ENCODE results near the gene ANXA4. TPM values are rescaled to one million over a fixed set of nuclear protein-coding genes. Genes with fewer than 3 reads are reported as not detected.
A peak's percentile ranks its signal among the peaks of the same experiment; 100 is the strongest.

The ANXA4 gene
- total and polyA plus RNA-seq, 2 of the 13 experiments (the other 11 are each of a cell fraction or from before 2014, with no cell fraction given), result 155 to 168 TPM

DNA sequence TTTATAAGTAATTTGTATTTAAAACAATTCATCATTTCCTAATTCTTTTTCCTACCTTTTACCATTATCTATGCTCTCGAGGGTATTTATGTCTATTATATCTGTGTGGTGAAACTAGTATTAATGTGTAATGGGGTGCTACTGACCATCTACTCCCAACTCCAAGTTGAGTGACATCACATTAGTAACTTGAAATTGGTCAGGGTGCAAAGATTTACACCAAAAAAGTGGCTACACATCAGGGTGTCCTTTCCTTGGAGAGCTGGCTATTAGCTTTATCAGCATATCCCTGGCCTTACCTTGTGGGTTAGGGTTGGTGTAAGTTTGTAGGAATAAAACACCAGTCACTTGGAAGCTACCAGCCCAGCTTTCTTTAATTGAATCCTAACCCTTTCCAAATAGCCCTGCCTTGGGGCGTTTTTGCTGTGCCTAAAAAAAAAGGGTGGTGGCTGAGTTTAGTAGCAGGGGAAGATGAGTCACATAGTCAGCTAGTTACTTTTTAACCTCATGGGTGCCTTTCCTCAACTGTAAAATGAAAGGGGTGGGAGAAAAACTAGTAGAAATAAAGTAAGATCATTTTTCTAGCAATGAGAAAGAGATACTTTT is 14.0 kb downstream of the ANXA4 start (continued):
- TF ChIP-seq SOX6 (IDR thresholded peaks at IDR 0.05), result no peak
- TF ChIP-seq SOX6 (CRISPR knock-in tag; IDR thresholded peaks at IDR 0.05), result no peak
- peak; percentile 31; the same call in 1 of the 2 replicates for TF ChIP-seq GATAD2A (CRISPR knock-in tag; IDR thresholded peaks at IDR 0.05)
- no peak for TF ChIP-seq SIN3A (IDR thresholded peaks at IDR 0.05; ENCODE audit: borderline replicate concordance, low read depth, low read length)
- TF ChIP-seq POLR2G (IDR thresholded peaks at IDR 0.05; ENCODE audit: low read depth, low read length), result no peak
- no peak for TF ChIP-seq MYNN (CRISPR knock-in tag; IDR thresholded peaks at IDR 0.05; ENCODE audit: low read depth)
- TF ChIP-seq ZNF224 (CRISPR knock-in tag; IDR thresholded peaks at IDR 0.05), result no peak
- TF ChIP-seq ZNF766 (CRISPR knock-in tag; IDR thresholded peaks at IDR 0.05; ENCODE audit: borderline replicate concordance), result no peak
- no peak for TF ChIP-seq ZNF253 (CRISPR knock-in tag; IDR thresholded peaks at IDR 0.05; ENCODE audit: borderline replicate concordance)

DNA sequence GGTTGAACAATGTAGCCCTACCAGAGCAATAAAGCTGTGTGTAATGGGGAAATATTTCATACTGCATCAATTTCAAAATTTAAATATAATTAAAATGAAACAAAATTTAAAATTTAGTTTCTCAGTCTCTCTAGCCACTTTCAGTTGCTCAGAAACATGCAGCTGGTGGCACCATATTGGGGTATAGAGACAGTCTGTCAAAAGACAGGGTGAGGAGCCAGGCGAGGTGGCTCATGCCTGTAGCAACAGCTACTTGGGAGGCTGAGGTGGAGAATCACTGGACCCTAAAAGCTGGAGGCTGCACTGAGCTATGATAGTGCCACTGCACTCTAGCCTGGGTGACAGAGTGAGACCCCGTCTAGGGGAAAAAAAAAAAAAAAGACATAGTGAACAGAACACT is 20.1 kb downstream of the ANXA4 start:
- WGBS (ENCODE audit: low lambda C conversion rate), result 98% methylated on average over 2 of the region's 2 CpGs
- no peaks in the 10 kb centered on the region for H3K9me3 ChIP-seq (ENCODE audit: low read length)
- POLR2A ChIA-PET, result interaction anchor here (0.5 to 15.3 kb wide), 6 partner anchors 10 to 153 kb away, joined by 3 to 142 read pairs (median 4); partner anchors contain the start of genes ANXA4 and MXD1
- in situ Hi-C loops (cut with HindIII; ENCODE audit: extremely low pct_ligation_motif_present, low pct_unique_long_range_greater_than_20kb) (no loop called here), intact Hi-C loops (cut with micrococcal nuclease; ENCODE audit: unreplicated experiment) (no loop called here)
- CTCF ChIA-PET (ENCODE audit: low intra/inter-chr PET ratio, low total read pairs), result no interaction called here
- H3K79me2 ChIP-seq (ENCODE audit: insufficient read depth, low read length), result peaks cover 69% of the 10 kb centered on the region
- no peak overlapping the region for H2AFZ ChIP-seq (ENCODE audit: low read length)
- H3K9ac ChIP-seq (ENCODE audit: insufficient read depth, low read depth, low read length), result no peak overlapping the region; the same call in 1 of the 2 replicates
- BruUV-seq (replicated peaks), result no TSS peak
- no peak for FAIRE-seq
- H3K27me3 ChIP-seq (ENCODE audit: control insufficient read depth in 1 of 2, insufficient read depth in 2 of 2, low read length in 2 of 2), result no peaks in the 10 kb centered on the region
- ATAC-seq, result no peak
- peaks cover 57% of the 10 kb centered on the region for H3K4me1 ChIP-seq (ENCODE audit: insufficient read depth, low read length)
- no peak for DNase-seq (ENCODE audit: low spot score)
- TF ChIP-seq, protein P1, sequence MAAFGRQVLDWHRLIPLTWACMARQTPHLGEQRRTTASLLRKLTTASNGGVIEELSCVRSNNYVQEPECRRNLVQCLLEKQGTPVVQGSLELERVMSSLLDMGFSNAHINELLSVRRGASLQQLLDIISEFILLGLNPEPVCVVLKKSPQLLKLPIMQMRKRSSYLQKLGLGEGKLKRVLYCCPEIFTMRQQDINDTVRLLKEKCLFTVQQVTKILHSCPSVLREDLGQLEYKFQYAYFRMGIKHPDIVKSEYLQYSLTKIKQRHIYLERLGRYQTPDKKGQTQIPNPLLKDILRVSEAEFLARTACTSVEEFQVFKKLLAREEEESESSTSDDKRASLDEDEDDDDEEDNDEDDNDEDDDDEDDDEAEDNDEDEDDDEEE (CRISPR knock-in tag; IDR thresholded peaks at IDR 0.05), result no peak
- no peak for TF ChIP-seq MAFG (CRISPR knock-in tag; IDR thresholded peaks at IDR 0.05)
- TF ChIP-seq GABPA (IDR thresholded peaks at IDR 0.05; ENCODE audit: low read depth, low read length), result no peak
- TF ChIP-seq GABPA (CRISPR knock-in tag; IDR thresholded peaks at IDR 0.05; ENCODE audit: low read depth), result 0 out of 2 replicates have a peak, but pooled peaks have one; percentile 7
- H4K20me1 ChIP-seq (ENCODE audit: insufficient read depth, low read length), result no peaks in the 10 kb centered on the region
- no peak overlapping the region for H3K4me3 ChIP-seq (replicated peaks in 1 of 3; ENCODE audit: insufficient read depth in 1 of 3, low read depth in 2 of 3, low read length in 3 of 3)
- H3K4me2 ChIP-seq (ENCODE audit: low read depth, low read length), result no peak overlapping the region
- peaks cover 7 to 42% of the 10 kb centered on the region in 2 experiments for H3K36me3 ChIP-seq (replicated peaks in 1 of 2; ENCODE audit: control insufficient read depth in 1 of 2, insufficient read depth in 2 of 2, low read length in 2 of 2)
- no peak overlapping the region for H3K27ac ChIP-seq (ENCODE audit: extremely low read length, insufficient read depth, low read length)

All from HepG2 (cell line).